Breast epithelium (tissue), 4 donors: ENCODE data around the gene DNASE2. TPM values are rescaled to one million over a fixed set of nuclear protein-coding genes. Genes with fewer than 3 reads are reported as not detected.
"Not testable (repeated sequence)": the region's sequence is repeated elsewhere in the genome, so short reads cannot be mapped to it uniquely, and the experiment has no call there.

Experiments used
- DNase-seq, 2 donors: peaks; one replicate each; pipeline ENCODE4 v3.0.0-alpha.2; 2019; ENCODE audit warnings: low spot score in 2 of 2
- H3K27ac ChIP-seq, 2 donors: fragments of 200-600 bp; sonication (generic) in 1 of 2; one replicate each; pipeline ENCODE4 v1.5.1; 2016 to 2019; ENCODE audit warnings: mild to moderate bottlenecking in 1 of 2
- H3K27me3 ChIP-seq, 2 donors: fragments of 200-600 bp; sonication (generic) in 1 of 2; one replicate each; pipeline versions ENCODE4 v1.5.1 to v1.6.0; 2017 to 2019; ENCODE audit warnings: control low read depth in 1 of 2, mild to moderate bottlenecking in 1 of 2
- H3K36me3 ChIP-seq: fragments of 200-600 bp; one replicate; pipeline ENCODE4 v1.5.1; 2019
- H3K4me1 ChIP-seq, 2 donors: fragments of 200-600 bp; sonication (generic); one replicate each; pipeline ENCODE4 v1.5.1; 2016 to 2019; ENCODE audit warnings: control low read depth in 1 of 2
- H3K4me3 ChIP-seq, 3 donors: fragments of 200-600 bp; sonication (generic); 1 replicate in 2 of 3; 2 replicates in 1 of 3; pipeline ENCODE4 v1.5.1; 2016 to 2019; ENCODE audit warnings: mild to moderate bottlenecking in 3 of 3, moderate library complexity in 2 of 3
- H3K9me3 ChIP-seq, 2 donors: fragments of 200-600 bp; sonication (generic) in 1 of 2; one replicate each; pipeline ENCODE4 v1.5.1; 2016 to 2019; ENCODE audit warnings: control low read depth in 1 of 2
- CTCF ChIP-seq, 3 donors: fragments of 450-650 bp; IDR thresholded peaks; one replicate each; pipeline ENCODE4 v1.5.1; 2016 to 2017; ENCODE audit warnings: antibody characterized with exemption in 3 of 3, mild to moderate bottlenecking in 3 of 3, moderate library complexity in 3 of 3
- POLR2A ChIP-seq: fragments of 450-650 bp; IDR thresholded peaks from one replicate; pipeline ENCODE4 v1.6.1; 2016; ENCODE audit warnings: antibody characterized with exemption, mild to moderate bottlenecking, moderate library complexity
- POLR2AphosphoS5 ChIP-seq, 3 donors: sonication (generic); formaldehyde crosslinking; IDR thresholded peaks; one replicate each; pipeline ENCODE4 v1.6.1; 2017; ENCODE audit warnings: antibody characterized with exemption in 3 of 3
- intact Hi-C: fragments of 100-400 bp; cut with DNase I; formaldehyde crosslinking; loops from one replicate; pipeline ENCODE4 v1.15.1; 2023; ENCODE audit warnings: low total_unique reads
- total RNA-seq, 3 donors: library from RNA; depleted of rRNA; stranded (reverse); fragments of >200 nt; gene quantifications; one replicate each; pipeline ENCODE4 v1.1.0, GENCODE V29; 2016

Gene DNASE2
- total RNA-seq, 3 donors from 2014 or later, result 29.8 to 61.0 (median 46.2) TPM

- intact Hi-C loops, result no loop called here
- Histone ChIP-seq H3K9me3 (no peaks in the 10 kb centered on the region), H3K4me1 (no peaks in the 10 kb centered on the region), H3K27me3 (no peaks in the 10 kb centered on the region), H3K36me3 (no peaks in the 10 kb centered on the region), H3K4me3 (no peak overlapping the region), H3K27ac (no peak overlapping the region)
- DNase-seq, result no peak
- TF ChIP-seq POLR2A, result no peak
- TF ChIP-seq CTCF (IDR thresholded peaks at IDR 0.05), result no peak
- no peak for TF ChIP-seq POLR2AphosphoS5 (IDR thresholded peaks at IDR 0.05)
Observed at GRCh38 chr19:12899891-12900518, 18.8 kb upstream of the DNASE2 start.

- no peak overlapping the region for H3K4me3 ChIP-seq
- no peak for DNase-seq
- TF ChIP-seq POLR2AphosphoS5 (IDR thresholded peaks at IDR 0.05) (no peak), POLR2A (no peak), CTCF (IDR thresholded peaks at IDR 0.05) (no peak)
- no peaks in the 10 kb centered on the region for H3K9me3 ChIP-seq
- peaks cover 0 to 8% of the 10 kb centered on the region in 2 donors for H3K4me1 ChIP-seq
- intact Hi-C loops, result no loop called here
- H3K36me3 ChIP-seq, result no peaks in the 10 kb centered on the region
- no peaks in the 10 kb centered on the region for H3K27me3 ChIP-seq
- H3K27ac ChIP-seq, result no peak overlapping the region
Observed at GRCh38 chr19:12896460-12896859, 15.2 kb upstream of the DNASE2 start.

- intact Hi-C loops, result no loop called here
- no peak for TF ChIP-seq CTCF (IDR thresholded peaks at IDR 0.05)
- no peak for TF ChIP-seq POLR2A
- no peak for TF ChIP-seq POLR2AphosphoS5 (IDR thresholded peaks at IDR 0.05)
- DNase-seq, result no peak
- no peaks in the 10 kb centered on the region for H3K36me3 ChIP-seq
- H3K4me3 ChIP-seq, result no peak overlapping the region
- H3K27ac ChIP-seq, result no peak overlapping the region
- H3K4me1 ChIP-seq, result peaks cover 0 to 9% of the 10 kb centered on the region in 2 donors
- H3K27me3 ChIP-seq, result no peaks in the 10 kb centered on the region
- no peaks in the 10 kb centered on the region for H3K9me3 ChIP-seq
Observed at GRCh38 chr19:12893582-12893981, 12.3 kb upstream of the DNASE2 start.

GRCh38 chr19:12891553-12892021, 10.3 kb upstream of the DNASE2 start:
- DNase-seq, result no peak
- peak overlapping the region; percentile 85 to 97 (median 89) for H3K4me3 ChIP-seq
- H3K27ac ChIP-seq, result peak overlapping the region; percentile 65 to 80
- H3K27me3 ChIP-seq, result no peaks in the 10 kb centered on the region
- no peaks in the 10 kb centered on the region for H3K36me3 ChIP-seq
- TF ChIP-seq POLR2A (no peak), POLR2AphosphoS5 (IDR thresholded peaks at IDR 0.05) (no peak), CTCF (IDR thresholded peaks at IDR 0.05) (no peak)
- no peaks in the 10 kb centered on the region for H3K9me3 ChIP-seq
- intact Hi-C loops, result no loop called here
- H3K4me1 ChIP-seq, result peaks cover 0 to 9% of the 10 kb centered on the region in 2 donors

GRCh38 chr19:12890787-12891552, 9.7 kb upstream of the DNASE2 start, which contains the start of gene GCDH:
TSS of gene GCDH (plus strand) at chr19:12891160. CDS start at chr19:12891305, 145 bp downstream.
- H3K9me3 ChIP-seq, result no peaks in the 10 kb centered on the region
- intact Hi-C loops, result no loop called here
- H3K27ac ChIP-seq, result peak within 1 kb of the TSS; percentile 72 to 80
- peaks cover 0 to 9% of the 10 kb centered on the region in 2 donors for H3K4me1 ChIP-seq
- peaks cover 0 to 2% of the 10 kb centered on the region in 2 donors for H3K27me3 ChIP-seq
- H3K4me3 ChIP-seq, result peak within 1 kb of the TSS; percentile 85 to 97 (median 89)
- H3K36me3 ChIP-seq, result no peaks in the 10 kb centered on the region
- peak; percentile 97 to 99 for DNase-seq
- TF ChIP-seq POLR2AphosphoS5 (IDR thresholded peaks at IDR 0.05) (peak in 2 of 3 donors; percentile 79 to 85), POLR2A (peak; percentile 68), CTCF (IDR thresholded peaks at IDR 0.05) (no peak)

- DNase-seq, H3K27me3 ChIP-seq, H3K9me3 ChIP-seq, H3K36me3 ChIP-seq, intact Hi-C loops, H3K4me1 ChIP-seq: not testable (repeated sequence)
- peak overlapping the region; percentile 72 to 80 for H3K27ac ChIP-seq
- peak overlapping the region; percentile 85 to 97 (median 89) for H3K4me3 ChIP-seq
Observed at GRCh38 chr19:12890299-12890786, 9.1 kb upstream of the DNASE2 start.
